HepG2 (cell line): Measurements from ENCODE around the gene XPR1. TPM values are rescaled to one million over a fixed set of nuclear protein-coding genes. Genes with fewer than 3 reads are reported as not detected.

Source experiments
- ATAC-seq: fragments of 200-7000 bp; cut with Tn5 transposase; 3 replicates; pipeline ENCODE4 v1.9.1; 2020; ENCODE audit warnings: mild to moderate bottlenecking, moderate library complexity
- BruUV-seq: library from RNA; stranded (reverse); fragments of 400-500 nt; replicated peaks from 2 replicates; lab custom pipeline; 2021; lab: Mats Ljungman, UMichigan
- CTCF ChIA-PET: fragments of 300-600 bp; formaldehyde crosslinking; extraction: SDS; loops from one replicate; lab custom pipeline; 2021; ENCODE audit warnings: low total read pairs, inconsistent platforms, low intra/inter-chr PET ratio; lab: Yijun Ruan, JAX
- POLR2A ChIA-PET: fragments of 350-600 bp; sonication (Branson Sonifier 250); formaldehyde crosslinking; loops from one replicate; lab custom pipeline; 2020; ENCODE audit warnings: antibody characterized with exemption, inconsistent platforms; lab: Yijun Ruan, JAX
- DNase-seq: peaks from one replicate; pipeline ENCODE4 v3.0.0-alpha.2; 2015; ENCODE audit warnings: low spot score
- FAIRE-seq: peaks from 3 replicates; lab custom pipeline; 2011; peaks lifted over from hg19 to GRCh38; lab: Jason Lieb, UNC
- H2AFZ ChIP-seq: one replicate; pipeline ENCODE4 v1.6.1; 2011; ENCODE audit warnings: low read length, inconsistent platforms
- H3K27ac ChIP-seq: fragments of 300-600 bp; 3 replicates; pipeline ENCODE4 v1.8.0; 2011; ENCODE audit warnings: mixed run types, mild to moderate bottlenecking, mixed read lengths, low read length, inconsistent platforms; ENCODE audit not compliant: insufficient read depth; ENCODE audit errors: extremely low read length
- H3K27me3 ChIP-seq, 2 experiments: fragments of 200-600 bp in 1 of 2; 2 replicates in 1 of 2; 3 replicates in 1 of 2; pipeline versions ENCODE4 v1.6.0 to v1.8.0; 2011; ENCODE audit warnings: low read length in 2 of 2, mild to moderate bottlenecking in 2 of 2, moderate library complexity in 2 of 2, inconsistent platforms in 1 of 2; ENCODE audit not compliant: insufficient read depth in 2 of 2, control insufficient read depth in 1 of 2
- H3K36me3 ChIP-seq, 2 experiments: fragments of 200-600 bp in 1 of 2; replicated peaks in 1 of 2; 2 replicates in 1 of 2; 3 replicates in 1 of 2; pipeline versions ENCODE4 v1.5.1 to v1.8.0; 2011; ENCODE audit warnings: low read length in 2 of 2, inconsistent platforms in 1 of 2; ENCODE audit not compliant: insufficient read depth in 2 of 2, control insufficient read depth in 1 of 2
- H3K4me1 ChIP-seq: 2 replicates; pipeline ENCODE4 v1.5.1; 2012; ENCODE audit warnings: low read length, inconsistent platforms; ENCODE audit not compliant: insufficient read depth
- H3K4me2 ChIP-seq: 2 replicates; pipeline ENCODE4 v1.6.0; 2011; ENCODE audit warnings: low read depth, low read length, inconsistent platforms
- H3K4me3 ChIP-seq, 3 experiments: fragments of 200-600 bp in 1 of 3; sonication (generic), shearing (Covaris generic) in 1 of 3; replicated peaks in 1 of 3; 2 replicates each; pipeline ENCODE4 v1.5.1; 2011 to 2016; ENCODE audit warnings: low read length in 3 of 3, inconsistent platforms in 2 of 3, low read depth in 2 of 3, mild to moderate bottlenecking in 2 of 3, control low read depth in 1 of 3, mixed read lengths in 1 of 3; ENCODE audit not compliant: insufficient read depth in 1 of 3
- H3K79me2 ChIP-seq: one replicate; pipeline ENCODE4 v1.6.1; 2011; ENCODE audit warnings: low read length, inconsistent platforms; ENCODE audit not compliant: insufficient read depth
- H3K9ac ChIP-seq: 2 replicates; pipeline ENCODE4 v1.6.0; 2011; ENCODE audit warnings: mild to moderate bottlenecking, low read depth, low read length, inconsistent platforms; ENCODE audit not compliant: insufficient read depth
- H3K9me3 ChIP-seq: 2 replicates; pipeline ENCODE4 v1.5.1; 2012; ENCODE audit warnings: mild to moderate bottlenecking, low read length
- H4K20me1 ChIP-seq: 2 replicates; pipeline ENCODE4 v1.6.0; 2011; ENCODE audit warnings: inconsistent platforms, mild to moderate bottlenecking, low read length, moderate library complexity; ENCODE audit not compliant: insufficient read depth
- LRRFIP1 ChIP-seq: sonication (generic); formaldehyde crosslinking; conservative IDR thresholded peaks from 2 replicates; pipeline ENCODE4 v1.4.0; 2020; ENCODE audit warnings: missing genetic modification reagents
- REXO4 ChIP-seq: sonication (generic); formaldehyde crosslinking; IDR thresholded peaks from 2 replicates; pipeline ENCODE4 v1.8.0; 2022; ENCODE audit warnings: missing genetic modification reagents, mild to moderate bottlenecking, borderline replicate concordance
- SMYD3 ChIP-seq: sonication (generic); formaldehyde crosslinking; IDR thresholded peaks from 2 replicates; pipeline ENCODE4 v1.8.1; 2023; ENCODE audit warnings: mild to moderate bottlenecking, missing genetic modification reagents
- in situ Hi-C: cut with HindIII; loops from 2 replicates; pipeline ENCODE4 v1.10.0; 2017; ENCODE audit warnings: low pct_unique_long_range_greater_than_20kb; ENCODE audit not compliant: extremely low pct_ligation_motif_present
- intact Hi-C: fragments of 100-400 bp; cut with micrococcal nuclease; formaldehyde crosslinking; loops from one replicate; pipeline ENCODE4 v1.10.0; 2022; ENCODE audit not compliant: unreplicated experiment
- polyA plus RNA-seq, 8 experiments: library from polyadenylated mRNA; depleted of rRNA in 3 of 8; stranded (reverse) in 7 of 8; unstranded in 1 of 8; fragments of >200 nt; fragmentation: Illumina TruSeq in 4 of 8; extraction: Trizol in 4 of 8; gene quantifications; 2 replicates each; pipeline versions ENCODE4 v1.2.1 to v1.2.3, GENCODE V29; 2011 to 2016; ENCODE audit warnings: low read depth in 4 of 8, missing spikeins in 1 of 8, mixed read lengths in 1 of 8; ENCODE audit not compliant: insufficient read depth in 1 of 8
- total RNA-seq, 5 experiments: library from RNA; depleted of rRNA; stranded (reverse); fragments of >200 nt; fragmentation: Illumina TruSeq; extraction: Trizol; gene quantifications; 2 replicates each; pipeline ENCODE4 v1.2.3, GENCODE V29; 2016; ENCODE audit warnings: low read depth in 1 of 5
- TF ChIP-seq, protein P1 (sequence below): sonication (generic); formaldehyde crosslinking; IDR thresholded peaks from 2 replicates; pipeline ENCODE4 v1.5.0; 2020; ENCODE audit warnings: mild to moderate bottlenecking, missing genetic modification reagents

XPR1 gene
- total and polyA plus RNA-seq, 2 of the 13 experiments (the other 11 are each of a cell fraction or from before 2014, with no cell fraction given): 22.3 to 23.6 TPM

DNA sequence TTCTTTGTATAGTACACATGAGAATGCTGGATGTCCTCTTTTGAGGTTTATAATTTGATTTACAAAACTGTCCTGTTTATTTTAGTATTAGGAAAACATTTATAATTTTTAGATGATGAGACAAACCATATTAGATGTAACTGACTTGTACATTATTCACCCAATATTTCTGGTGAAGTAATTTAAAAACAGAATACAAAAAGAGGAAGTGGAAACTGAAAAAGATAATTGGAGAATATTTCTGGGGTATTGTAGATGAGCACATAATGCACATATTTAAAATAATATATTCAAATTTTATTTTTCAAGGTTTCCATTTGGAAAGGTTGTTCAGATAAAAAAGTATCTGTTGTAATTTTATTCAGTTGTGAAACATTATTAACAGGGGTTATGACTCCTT lies 40.7 kb downstream of the XPR1 start:
- peaks cover 3% of the 10 kb centered on the region for H3K79me2 ChIP-seq
- no peak overlapping the region for H3K27ac ChIP-seq
- peaks cover 9% of the 10 kb centered on the region; the same call in 1 of the 2 replicates for H3K9me3 ChIP-seq
- H3K27me3 ChIP-seq: no peaks in the 10 kb centered on the region
- DNase-seq: no peak
- ChIA-PET POLR2A (no interaction called here), CTCF (no interaction called here)
- no peak overlapping the region for H3K4me3 ChIP-seq
- no peak overlapping the region for H3K9ac ChIP-seq
- no peak for ATAC-seq
- no TSS peak for BruUV-seq
- TF ChIP-seq, protein P1, sequence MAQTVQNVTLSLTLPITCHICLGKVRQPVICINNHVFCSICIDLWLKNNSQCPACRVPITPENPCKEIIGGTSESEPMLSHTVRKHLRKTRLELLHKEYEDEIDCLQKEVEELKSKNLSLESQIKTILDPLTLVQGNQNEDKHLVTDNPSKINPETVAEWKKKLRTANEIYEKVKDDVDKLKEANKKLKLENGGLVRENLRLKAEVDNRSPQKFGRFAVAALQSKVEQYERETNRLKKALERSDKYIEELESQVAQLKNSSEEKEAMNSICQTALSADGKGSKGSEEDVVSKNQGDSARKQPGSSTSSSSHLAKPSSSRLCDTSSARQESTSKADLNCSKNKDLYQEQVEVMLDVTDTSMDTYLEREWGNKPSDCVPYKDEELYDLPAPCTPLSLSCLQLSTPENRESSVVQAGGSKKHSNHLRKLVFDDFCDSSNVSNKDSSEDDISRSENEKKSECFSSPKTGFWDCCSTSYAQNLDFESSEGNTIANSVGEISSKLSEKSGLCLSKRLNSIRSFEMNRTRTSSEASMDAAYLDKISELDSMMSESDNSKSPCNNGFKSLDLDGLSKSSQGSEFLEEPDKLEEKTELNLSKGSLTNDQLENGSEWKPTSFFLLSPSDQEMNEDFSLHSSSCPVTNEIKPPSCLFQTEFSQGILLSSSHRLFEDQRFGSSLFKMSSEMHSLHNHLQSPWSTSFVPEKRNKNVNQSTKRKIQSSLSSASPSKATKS: no peak
- no peak for TF ChIP-seq LRRFIP1
- TF ChIP-seq SMYD3 (CRISPR knock-in tag): no peak
- no peak for TF ChIP-seq REXO4
- intact Hi-C loops (no loop called here), in situ Hi-C loops (no loop called here)
- no peaks in the 10 kb centered on the region for H4K20me1 ChIP-seq
- peaks cover 7% of the 10 kb centered on the region; the same call in 1 of the 2 replicates for H3K4me1 ChIP-seq
- FAIRE-seq: no peak
- no peak overlapping the region for H2AFZ ChIP-seq
- H3K4me2 ChIP-seq: no peak overlapping the region
- H3K36me3 ChIP-seq: no peaks in the 10 kb centered on the region
